HUDEP-2 (cell line): Measurements from ENCODE around the gene KIF26B.

ENCODE experiments used
- DNase-seq, 76 experiments: peaks; one replicate each; lab custom pipeline; 2025; ENCODE audit not compliant: unreplicated experiment in 76 of 76; lab: John Stamatoyannopoulos, UW

KIF26B gene

DNA sequence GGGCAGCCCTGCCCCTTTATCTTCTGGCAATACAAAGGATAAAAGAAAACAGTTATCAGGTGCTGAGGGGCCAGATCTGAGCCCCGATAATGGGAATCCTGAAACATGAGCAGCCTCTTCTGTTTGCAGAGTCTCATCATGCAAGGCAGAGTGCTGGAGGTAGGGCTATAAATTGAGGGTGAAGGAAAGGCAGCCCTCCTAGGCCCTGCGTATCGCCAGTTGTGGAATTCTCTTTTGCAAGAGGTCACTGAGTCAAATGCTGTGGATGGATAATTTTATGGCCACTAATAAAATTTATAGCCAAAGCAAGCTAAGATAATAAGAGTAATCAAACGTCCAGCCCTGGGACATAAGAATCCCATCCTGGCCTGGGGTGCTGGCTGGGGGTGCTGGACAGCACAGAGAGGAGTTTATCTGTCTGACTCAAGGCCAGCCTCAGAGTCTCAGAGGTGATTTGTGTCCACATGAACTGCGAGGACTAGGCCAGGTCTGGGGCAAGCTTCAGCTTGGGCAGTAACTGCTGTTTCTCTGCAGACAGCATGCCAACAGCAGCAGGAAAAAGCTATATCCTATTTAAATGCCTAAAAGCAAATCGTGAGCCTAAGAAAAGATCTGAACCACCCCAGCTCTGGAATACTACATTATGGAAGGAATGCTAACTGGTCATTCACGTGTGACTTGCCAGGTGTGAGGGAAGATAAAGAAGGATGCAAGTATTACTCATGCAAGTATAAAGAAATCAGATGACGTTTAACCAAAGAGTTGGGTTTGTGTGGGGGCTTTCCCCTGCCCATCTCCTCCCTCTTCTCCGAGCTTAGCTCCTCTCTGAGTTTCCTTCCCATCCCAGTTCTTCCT is 254.8 kb downstream of the KIF26B start:
- no peak for DNase-seq

DNA sequence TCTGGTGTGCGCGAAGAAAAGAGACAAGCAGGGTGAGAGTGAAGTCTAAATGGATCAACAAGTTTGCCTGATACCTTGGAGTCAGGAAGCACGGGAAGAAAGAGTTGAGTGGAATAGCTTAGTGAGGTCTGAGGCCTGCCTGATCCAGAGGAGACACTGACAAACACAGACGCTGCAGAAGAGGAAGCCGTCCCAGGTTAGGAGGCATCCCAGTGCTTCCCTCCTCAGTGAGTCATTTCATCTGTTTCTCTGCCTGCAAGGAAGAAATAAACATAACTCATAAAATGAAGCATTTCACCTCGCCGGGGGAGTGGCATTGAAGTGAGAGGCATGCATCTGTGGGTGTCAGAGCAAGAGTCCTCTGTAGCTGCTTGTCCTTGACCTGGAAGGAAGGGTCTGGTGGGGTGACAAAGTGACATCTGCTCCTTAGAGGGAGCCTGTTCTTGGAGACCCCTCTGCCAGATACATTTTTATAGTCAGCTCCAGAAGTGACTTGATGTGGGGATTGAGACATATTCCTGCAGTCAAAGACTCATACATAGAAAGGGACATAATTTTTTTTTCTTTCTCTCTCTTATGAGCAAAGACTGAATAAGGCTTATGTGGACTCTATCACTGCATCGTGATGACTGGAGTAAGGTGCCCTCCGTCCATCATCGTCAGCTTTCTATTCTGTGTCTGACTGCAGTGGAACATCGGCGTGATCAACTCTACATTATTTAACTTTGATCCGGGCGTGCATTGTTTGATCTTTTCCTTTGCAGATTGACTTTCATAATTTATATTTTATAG is 256.7 kb downstream of the KIF26B start:
- no peak for DNase-seq

- DNase-seq, result no peak
Measured at GRCh38 chr1:245412306-245412705, 257.5 kb downstream of the KIF26B start.

DNA sequence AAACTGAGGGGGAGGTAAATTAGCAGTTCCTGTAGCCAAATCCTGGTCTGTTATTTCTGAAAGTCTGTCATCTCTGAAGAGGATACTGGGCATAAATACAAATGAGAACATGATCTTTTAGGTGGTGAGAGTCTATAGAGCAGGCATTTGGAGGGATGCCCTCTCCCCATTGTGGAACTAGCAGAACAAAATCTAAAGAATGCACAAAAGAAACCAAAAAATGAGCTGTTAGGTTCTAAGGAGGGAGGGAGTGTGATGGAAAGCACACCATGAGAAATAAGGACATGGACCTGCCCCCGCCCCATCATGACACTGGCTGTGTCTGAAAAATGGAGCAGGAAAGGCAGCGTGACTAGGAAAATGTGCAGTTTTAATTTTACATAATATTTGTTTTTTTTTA is 262.0 kb downstream of the KIF26B start:
- DNase-seq, result no peak

GRCh38 chr1:245418077-245418476 is 263.3 kb downstream of the KIF26B start:
- DNase-seq, result no peak

- DNase-seq, result no peak
Measured at GRCh38 chr1:245419461-245419978, 264.7 kb downstream of the KIF26B start.

GRCh38 chr1:245419989-245420388 is 265.2 kb downstream of the KIF26B start:
- no peak for DNase-seq

- DNase-seq, result no peak
Measured at GRCh38 chr1:245420926-245421325, 266.1 kb downstream of the KIF26B start.

GRCh38 chr1:245428681-245429080 is 273.9 kb downstream of the KIF26B start:
- DNase-seq, result no peak

- no peak for DNase-seq
Measured at GRCh38 chr1:245431706-245432105, 276.9 kb downstream of the KIF26B start.

GRCh38 chr1:245432228-245432875 is 277.6 kb downstream of the KIF26B start:
- no peak for DNase-seq

GRCh38 chr1:245433561-245433960 is 278.8 kb downstream of the KIF26B start:
- no peak for DNase-seq

DNA sequence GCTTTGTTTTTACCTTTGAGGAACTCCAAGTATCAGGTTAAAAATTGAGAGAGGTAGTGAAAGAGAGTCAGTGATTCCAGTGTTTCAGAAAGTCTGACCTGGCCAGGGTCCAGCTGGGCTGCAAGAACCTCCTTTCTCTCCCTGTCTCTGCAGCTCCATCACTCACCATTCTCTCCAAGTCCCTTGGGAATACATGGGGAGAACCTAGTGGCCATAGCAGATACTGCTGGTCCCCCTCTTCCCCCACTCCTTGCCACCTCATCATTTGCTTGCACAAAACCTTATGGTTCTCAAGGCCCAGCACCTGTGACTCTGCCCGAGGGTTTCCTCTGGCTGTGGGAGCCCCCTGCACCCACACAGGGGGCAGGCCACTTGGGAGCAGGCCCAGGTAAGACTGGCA is 279.5 kb downstream of the KIF26B start:
- DNase-seq, result no peak

DNA sequence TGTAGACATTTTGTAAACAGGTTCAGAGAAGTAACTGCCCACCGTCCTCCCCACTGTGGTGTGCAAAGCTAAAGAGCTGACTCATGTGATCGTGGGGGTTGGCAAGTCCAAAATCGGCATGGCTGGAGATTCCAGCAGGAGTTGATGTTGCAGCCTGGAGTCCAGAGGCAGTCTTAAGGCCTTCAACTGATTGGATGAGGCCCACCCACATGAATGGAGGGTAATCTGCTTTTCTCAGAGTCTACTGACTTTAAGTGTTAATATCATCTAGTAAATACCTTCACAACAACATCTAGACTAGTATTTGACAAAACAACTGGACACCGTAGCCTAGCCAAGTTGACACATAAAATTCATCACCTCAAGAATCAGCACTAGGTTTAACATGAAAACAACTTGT is 281.6 kb downstream of the KIF26B start:
- no peak for DNase-seq

- no peak for DNase-seq
Measured at GRCh38 chr1:245437369-245438062, 282.7 kb downstream of the KIF26B start.

GRCh38 chr1:245440922-245441321 is 286.1 kb downstream of the KIF26B start:
- DNase-seq, result no peak

DNA sequence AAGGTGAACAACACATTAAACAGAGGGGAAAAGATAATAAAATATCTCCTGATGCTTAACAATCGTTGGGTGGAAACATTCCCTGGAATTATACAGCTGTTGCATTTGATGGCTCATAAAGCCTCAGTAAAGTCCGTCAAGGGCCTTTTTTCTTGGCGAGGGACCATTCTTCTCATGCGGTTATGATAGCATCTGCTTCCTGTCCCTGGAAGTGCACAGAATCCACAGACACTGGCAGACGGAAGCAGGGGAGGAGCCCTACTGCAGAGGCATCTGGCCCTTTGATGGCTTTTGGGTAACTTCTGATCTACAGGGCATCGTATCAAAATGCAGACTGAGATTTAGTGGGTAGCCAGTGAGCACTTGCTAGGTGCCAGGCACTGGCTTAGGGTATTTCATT is 286.9 kb downstream of the KIF26B start:
- no peak for DNase-seq

DNA sequence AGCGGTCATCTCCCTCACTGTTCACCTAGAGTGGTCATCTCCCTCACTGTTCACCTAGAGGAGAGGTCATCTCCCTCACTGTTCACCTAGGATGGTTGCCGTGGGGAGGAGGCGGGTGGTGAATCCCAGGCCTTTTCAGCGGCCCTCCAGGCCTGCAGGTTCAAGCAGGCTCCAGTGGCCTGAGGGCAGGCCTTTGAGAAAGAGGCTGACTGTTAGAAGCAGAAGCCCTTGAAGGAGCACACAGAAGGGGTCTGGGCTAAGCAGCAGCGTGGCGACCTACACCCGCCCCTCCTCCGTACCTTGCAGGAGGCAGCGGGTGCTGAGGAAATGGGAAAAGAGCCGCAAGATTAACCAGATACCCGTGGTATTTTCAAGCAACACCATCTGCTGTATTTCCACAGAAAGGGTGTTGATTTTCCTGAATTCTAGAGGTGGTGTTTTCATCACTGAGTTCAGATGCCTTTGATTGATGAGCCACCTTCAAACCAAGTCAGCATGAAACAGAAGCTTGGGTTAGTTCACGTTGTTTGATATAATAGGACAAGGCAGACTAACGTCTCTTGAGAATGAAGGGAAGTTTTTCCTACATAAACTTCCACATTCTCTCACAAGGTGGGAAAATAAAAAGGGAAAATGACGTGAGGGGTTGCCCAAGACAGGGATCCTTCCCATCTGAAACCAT is 289.5 kb downstream of the KIF26B start:
- no peak for DNase-seq

- DNase-seq, result no peak
Measured at GRCh38 chr1:245444945-245445344, 290.2 kb downstream of the KIF26B start.

- DNase-seq, result no peak
Measured at GRCh38 chr1:245448531-245448930, 293.7 kb downstream of the KIF26B start.
